Measurements from ENCODE around the gene SDK1. TPM values are rescaled to one million over a fixed set of nuclear protein-coding genes. Genes with fewer than 3 reads are reported as not detected.

Gene SDK1
- total and polyA plus RNA-seq, 2 donors: 3.2 to 7.8 TPM

- H3K36me3 ChIP-seq (ENCODE audit: control insufficient read depth in 2 of 2, insufficient read depth in 2 of 2, low read length in 1 of 2): no peaks in the 10 kb centered on the region
- no peaks in the 10 kb centered on the region for H3K9me3 ChIP-seq (ENCODE audit: control insufficient read depth in 2 of 2, insufficient read depth in 1 of 2, low read length in 1 of 2)
- H3K4me1 ChIP-seq (ENCODE audit: control insufficient read depth in 2 of 2, insufficient read depth in 2 of 2, low read length in 2 of 2): no peaks in the 10 kb centered on the region
- H3K27ac ChIP-seq (ENCODE audit: low read depth in 1 of 2, low read length in 1 of 2): no peak overlapping the region
- no peak for DNase-seq (ENCODE audit: low read depth in 6 of 9, low spot score in 9 of 9)
- H3K27me3 ChIP-seq (ENCODE audit: control insufficient read depth in 2 of 2, insufficient read depth in 1 of 2, low read length in 1 of 2): no peaks in the 10 kb centered on the region
- 93% methylated on average over 37 of the region's 37 CpGs for WGBS
- H3K4me3 ChIP-seq (ENCODE audit: low read length in 2 of 2): no peak overlapping the region
Observed at GRCh38 chr7:4190010-4190981, 889.2 kb downstream of the SDK1 start.

DNA sequence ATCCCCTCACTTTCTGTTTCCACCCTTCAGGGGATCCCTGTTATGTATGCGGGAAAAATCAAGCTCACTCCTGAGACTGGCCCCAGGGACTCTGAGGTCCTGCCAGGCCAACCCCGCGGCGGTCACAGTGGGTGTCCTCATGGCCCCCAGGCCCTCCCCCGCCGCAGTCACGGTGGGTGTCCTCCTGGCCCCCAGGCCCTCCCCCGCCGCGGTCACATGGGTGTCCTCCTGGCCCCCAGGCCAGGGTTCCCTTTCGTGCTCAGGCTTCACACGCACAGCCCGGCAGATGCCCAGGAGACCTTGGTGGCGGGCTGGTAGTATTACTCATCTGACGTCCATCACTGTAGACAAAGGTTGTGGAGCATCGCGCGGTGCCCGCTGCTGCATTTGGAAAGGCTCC, 890.0 kb downstream of the SDK1 start:
- Histone ChIP-seq H3K36me3 (ENCODE audit: control insufficient read depth in 2 of 2, insufficient read depth in 2 of 2, low read length in 1 of 2) (no peaks in the 10 kb centered on the region), H3K27ac (ENCODE audit: low read depth in 1 of 2, low read length in 1 of 2) (no peak overlapping the region), H3K4me3 (ENCODE audit: low read length in 2 of 2) (no peak overlapping the region), H3K27me3 (ENCODE audit: control insufficient read depth in 2 of 2, insufficient read depth in 1 of 2, low read length in 1 of 2) (no peaks in the 10 kb centered on the region), H3K9me3 (ENCODE audit: control insufficient read depth in 2 of 2, insufficient read depth in 1 of 2, low read length in 1 of 2) (no peaks in the 10 kb centered on the region), H3K4me1 (ENCODE audit: control insufficient read depth in 2 of 2, insufficient read depth in 2 of 2, low read length in 2 of 2) (no peaks in the 10 kb centered on the region)
- no peak for DNase-seq (ENCODE audit: low read depth in 6 of 9, low spot score in 9 of 9)
- WGBS: 95% methylated on average over 19 of the region's 19 CpGs

DNA sequence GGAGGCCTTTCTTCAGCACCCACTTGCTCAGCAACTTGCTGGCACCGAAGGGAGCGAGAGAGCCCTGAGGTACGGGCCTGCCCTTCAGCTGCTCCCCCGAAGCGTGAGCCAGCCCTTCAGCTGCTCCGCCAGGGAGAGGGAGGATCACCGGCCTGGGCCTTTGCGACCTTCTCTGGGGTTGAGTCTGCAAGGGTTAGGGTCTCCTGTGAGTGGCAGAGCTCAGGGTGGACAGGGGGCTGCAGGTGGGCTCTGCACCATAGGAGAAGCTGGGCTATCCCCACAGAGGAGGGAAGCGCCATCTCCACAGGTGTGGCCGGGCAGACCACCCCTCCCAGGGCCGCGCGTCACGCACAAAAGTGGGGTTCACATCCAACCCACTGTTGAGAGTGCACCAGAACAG, 890.5 kb downstream of the SDK1 start:
- Histone ChIP-seq H3K27me3 (ENCODE audit: control insufficient read depth in 2 of 2, insufficient read depth in 1 of 2, low read length in 1 of 2) (no peaks in the 10 kb centered on the region), H3K4me1 (ENCODE audit: control insufficient read depth in 2 of 2, insufficient read depth in 2 of 2, low read length in 2 of 2) (no peaks in the 10 kb centered on the region), H3K27ac (ENCODE audit: low read depth in 1 of 2, low read length in 1 of 2) (no peak overlapping the region), H3K36me3 (ENCODE audit: control insufficient read depth in 2 of 2, insufficient read depth in 2 of 2, low read length in 1 of 2) (no peaks in the 10 kb centered on the region), H3K4me3 (ENCODE audit: low read length in 2 of 2) (no peak overlapping the region), H3K9me3 (ENCODE audit: control insufficient read depth in 2 of 2, insufficient read depth in 1 of 2, low read length in 1 of 2) (no peaks in the 10 kb centered on the region)
- WGBS: 98% methylated on average over 14 of the region's 14 CpGs
- no peak for DNase-seq (ENCODE audit: low read depth in 6 of 9, low spot score in 9 of 9)

DNA sequence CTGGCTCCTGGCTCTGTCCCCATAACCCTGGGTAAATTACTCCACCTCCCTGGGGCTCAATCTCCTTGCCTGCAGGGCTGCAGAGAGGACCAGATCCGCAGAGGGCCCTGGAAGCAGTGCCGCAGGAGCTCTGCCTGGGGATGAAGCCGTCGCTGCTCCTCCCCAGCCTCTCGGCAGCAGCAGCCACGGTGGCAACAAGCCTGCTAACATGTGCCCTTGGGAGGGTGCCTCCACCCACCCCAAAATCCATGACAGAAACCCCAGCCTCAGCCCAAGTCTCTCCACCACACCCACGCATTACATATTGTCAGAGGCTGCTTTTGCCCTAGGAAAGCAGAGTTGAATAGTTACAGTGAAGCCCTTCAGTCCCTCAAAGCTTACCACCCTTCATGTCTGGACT, 894.6 kb downstream of the SDK1 start:
- Histone ChIP-seq H3K27me3 (ENCODE audit: control insufficient read depth in 2 of 2, insufficient read depth in 1 of 2, low read length in 1 of 2) (no peaks in the 10 kb centered on the region), H3K4me1 (ENCODE audit: control insufficient read depth in 2 of 2, insufficient read depth in 2 of 2, low read length in 2 of 2) (no peaks in the 10 kb centered on the region), H3K9me3 (ENCODE audit: control insufficient read depth in 2 of 2, insufficient read depth in 1 of 2, low read length in 1 of 2) (no peaks in the 10 kb centered on the region), H3K4me3 (ENCODE audit: low read length in 2 of 2) (no peak overlapping the region), H3K27ac (ENCODE audit: low read depth in 1 of 2, low read length in 1 of 2) (no peak overlapping the region), H3K36me3 (ENCODE audit: control insufficient read depth in 2 of 2, insufficient read depth in 2 of 2, low read length in 1 of 2) (no peaks in the 10 kb centered on the region)
- no peak for DNase-seq (ENCODE audit: low read depth in 6 of 9, low spot score in 9 of 9)
- WGBS: 96% methylated on average over 7 of the region's 7 CpGs

DNA sequence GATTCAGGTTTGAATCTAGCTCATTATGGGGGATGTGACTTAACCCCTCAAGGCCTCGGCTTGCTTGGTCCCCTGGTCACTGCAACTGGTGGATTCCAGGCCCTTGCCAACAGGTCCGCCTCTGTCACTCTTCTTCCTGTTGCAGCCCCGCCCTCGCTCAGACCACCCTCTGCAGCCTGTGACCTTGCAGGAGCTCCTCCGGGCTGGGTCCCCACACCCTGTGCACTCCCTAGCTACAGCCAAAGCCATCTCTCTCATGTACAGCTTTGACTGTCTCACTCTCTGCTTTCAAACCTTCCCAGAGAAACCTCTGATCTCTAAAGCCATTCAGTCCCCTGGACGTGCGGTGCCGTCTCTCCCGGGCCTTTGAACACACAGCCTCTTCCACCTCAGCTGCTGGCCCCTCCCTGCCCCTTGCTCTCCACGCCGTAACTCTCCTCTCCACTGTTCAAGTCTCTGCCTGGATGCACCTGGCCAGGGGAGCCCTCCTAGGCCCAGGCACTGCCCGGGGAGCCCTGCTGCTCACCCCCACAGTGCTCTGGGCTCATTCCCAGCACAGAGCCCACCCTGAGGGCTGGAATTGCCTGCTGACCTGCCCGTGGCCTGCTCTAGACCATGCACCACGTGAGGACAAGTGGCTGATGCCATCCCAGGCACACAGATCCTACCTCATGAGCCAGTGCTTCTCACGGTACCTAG, 895.2 kb downstream of the SDK1 start:
- WGBS: 93% methylated on average over 15 of the region's 15 CpGs
- H3K36me3 ChIP-seq (ENCODE audit: control insufficient read depth in 2 of 2, insufficient read depth in 2 of 2, low read length in 1 of 2): no peaks in the 10 kb centered on the region
- no peak overlapping the region for H3K4me3 ChIP-seq (ENCODE audit: low read length in 2 of 2)
- no peak overlapping the region for H3K27ac ChIP-seq (ENCODE audit: low read depth in 1 of 2, low read length in 1 of 2)
- no peaks in the 10 kb centered on the region for H3K4me1 ChIP-seq (ENCODE audit: control insufficient read depth in 2 of 2, insufficient read depth in 2 of 2, low read length in 2 of 2)
- no peak for DNase-seq (ENCODE audit: low read depth in 6 of 9, low spot score in 9 of 9)
- H3K9me3 ChIP-seq (ENCODE audit: control insufficient read depth in 2 of 2, insufficient read depth in 1 of 2, low read length in 1 of 2): no peaks in the 10 kb centered on the region
- H3K27me3 ChIP-seq (ENCODE audit: control insufficient read depth in 2 of 2, insufficient read depth in 1 of 2, low read length in 1 of 2): no peaks in the 10 kb centered on the region

DNA sequence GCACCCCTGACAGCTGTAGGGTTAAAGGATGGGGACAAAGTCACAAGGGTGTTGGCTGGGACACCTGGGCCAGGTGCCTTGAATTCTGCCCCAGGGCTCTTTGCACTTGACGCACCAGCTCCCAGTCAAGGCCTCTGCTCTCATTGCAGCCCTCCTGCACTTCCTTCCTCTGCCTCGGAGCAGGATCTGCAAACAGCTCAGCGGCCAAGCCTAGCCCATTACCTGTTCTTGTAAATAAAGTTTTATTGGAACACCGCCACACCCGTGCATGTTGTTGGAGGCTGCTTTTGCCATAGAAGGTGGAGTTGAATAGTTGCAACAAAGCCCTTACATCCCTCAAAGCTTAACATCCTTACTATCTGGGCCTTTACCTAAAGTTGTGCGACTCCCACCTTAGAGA, 897.2 kb downstream of the SDK1 start:
- Histone ChIP-seq H3K4me1 (ENCODE audit: control insufficient read depth in 2 of 2, insufficient read depth in 2 of 2, low read length in 2 of 2) (no peaks in the 10 kb centered on the region), H3K9me3 (ENCODE audit: control insufficient read depth in 2 of 2, insufficient read depth in 1 of 2, low read length in 1 of 2) (no peaks in the 10 kb centered on the region), H3K27me3 (ENCODE audit: control insufficient read depth in 2 of 2, insufficient read depth in 1 of 2, low read length in 1 of 2) (no peaks in the 10 kb centered on the region), H3K27ac (ENCODE audit: low read depth in 1 of 2, low read length in 1 of 2) (no peak overlapping the region), H3K4me3 (ENCODE audit: low read length in 2 of 2) (no peak overlapping the region), H3K36me3 (ENCODE audit: control insufficient read depth in 2 of 2, insufficient read depth in 2 of 2, low read length in 1 of 2) (no peaks in the 10 kb centered on the region)
- 88% methylated on average over 6 of the region's 6 CpGs for WGBS
- DNase-seq (ENCODE audit: low read depth in 6 of 9, low spot score in 9 of 9): no peak

DNA sequence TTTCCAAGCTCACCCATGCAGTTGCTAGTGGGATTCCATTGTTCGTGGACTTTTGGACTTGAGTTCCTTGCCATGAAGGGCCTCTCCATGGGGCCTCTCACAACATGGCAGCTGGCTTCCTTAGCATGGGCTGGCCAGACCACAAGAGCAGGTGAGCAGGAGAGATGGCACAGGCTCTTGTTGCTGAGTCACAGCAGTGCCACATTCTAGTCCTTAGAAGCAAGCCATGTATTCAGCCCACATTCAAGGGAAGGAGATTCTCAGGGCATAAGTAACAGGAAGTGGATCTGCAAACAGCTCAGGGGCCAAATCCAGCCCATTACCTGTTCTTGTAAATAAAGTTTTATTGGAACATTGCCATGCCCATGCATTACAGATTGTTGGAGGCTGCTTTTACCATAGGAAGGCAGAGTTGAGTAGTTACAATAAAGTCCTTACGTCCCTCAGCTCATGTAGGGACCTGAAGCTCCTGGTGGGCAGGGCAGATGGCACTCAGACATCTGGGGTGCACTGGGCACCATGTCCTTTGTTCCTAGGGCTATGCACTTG, 899.6 kb downstream of the SDK1 start:
- no peak overlapping the region for H3K27ac ChIP-seq (ENCODE audit: low read depth in 1 of 2, low read length in 1 of 2)
- DNase-seq (ENCODE audit: low read depth in 6 of 9, low spot score in 9 of 9): no peak
- 85% methylated on average over 2 of the region's 2 CpGs for WGBS

GRCh38 chr7:4201566-4201965, 900.5 kb downstream of the SDK1 start:
- H3K4me1 ChIP-seq (ENCODE audit: control insufficient read depth in 2 of 2, insufficient read depth in 2 of 2, low read length in 2 of 2): peaks cover 2 to 6% of the 10 kb centered on the region in 2 donors
- H3K36me3 ChIP-seq (ENCODE audit: control insufficient read depth in 2 of 2, insufficient read depth in 2 of 2, low read length in 1 of 2): no peaks in the 10 kb centered on the region
- peaks cover 0 to 3% of the 10 kb centered on the region in 2 donors for H3K27me3 ChIP-seq (ENCODE audit: control insufficient read depth in 2 of 2, insufficient read depth in 1 of 2, low read length in 1 of 2)
- no peak for DNase-seq (ENCODE audit: low read depth in 6 of 9, low spot score in 9 of 9)
- no peak overlapping the region for H3K4me3 ChIP-seq (ENCODE audit: low read length in 2 of 2)
- no peak overlapping the region for H3K27ac ChIP-seq (ENCODE audit: low read depth in 1 of 2, low read length in 1 of 2)
- WGBS: 98% methylated on average over 6 of the region's 6 CpGs
- H3K9me3 ChIP-seq (ENCODE audit: control insufficient read depth in 2 of 2, insufficient read depth in 1 of 2, low read length in 1 of 2): no peaks in the 10 kb centered on the region

More for the DNA sequence above, 899.6 kb downstream of the SDK1 start:
- H3K36me3 ChIP-seq (ENCODE audit: control insufficient read depth in 2 of 2, insufficient read depth in 2 of 2, low read length in 1 of 2): no peaks in the 10 kb centered on the region
- no peaks in the 10 kb centered on the region for H3K9me3 ChIP-seq (ENCODE audit: control insufficient read depth in 2 of 2, insufficient read depth in 1 of 2, low read length in 1 of 2)
- H3K27me3 ChIP-seq (ENCODE audit: control insufficient read depth in 2 of 2, insufficient read depth in 1 of 2, low read length in 1 of 2): peaks cover 0 to 3% of the 10 kb centered on the region in 2 donors
- no peak overlapping the region for H3K4me3 ChIP-seq (ENCODE audit: low read length in 2 of 2)
- H3K4me1 ChIP-seq (ENCODE audit: control insufficient read depth in 2 of 2, insufficient read depth in 2 of 2, low read length in 2 of 2): peaks cover 2 to 6% of the 10 kb centered on the region in 2 donors

Data from thymus (tissue), 11 donors.